ENCODE measurements around the gene RPL29. TPM values are rescaled to one million over a fixed set of nuclear protein-coding genes. Genes with fewer than 3 reads are reported as not detected.

The RPL29 gene
- total RNA-seq, 2 experiments from 2014 or later, result 1,417 to 1,432 TPM

DNA sequence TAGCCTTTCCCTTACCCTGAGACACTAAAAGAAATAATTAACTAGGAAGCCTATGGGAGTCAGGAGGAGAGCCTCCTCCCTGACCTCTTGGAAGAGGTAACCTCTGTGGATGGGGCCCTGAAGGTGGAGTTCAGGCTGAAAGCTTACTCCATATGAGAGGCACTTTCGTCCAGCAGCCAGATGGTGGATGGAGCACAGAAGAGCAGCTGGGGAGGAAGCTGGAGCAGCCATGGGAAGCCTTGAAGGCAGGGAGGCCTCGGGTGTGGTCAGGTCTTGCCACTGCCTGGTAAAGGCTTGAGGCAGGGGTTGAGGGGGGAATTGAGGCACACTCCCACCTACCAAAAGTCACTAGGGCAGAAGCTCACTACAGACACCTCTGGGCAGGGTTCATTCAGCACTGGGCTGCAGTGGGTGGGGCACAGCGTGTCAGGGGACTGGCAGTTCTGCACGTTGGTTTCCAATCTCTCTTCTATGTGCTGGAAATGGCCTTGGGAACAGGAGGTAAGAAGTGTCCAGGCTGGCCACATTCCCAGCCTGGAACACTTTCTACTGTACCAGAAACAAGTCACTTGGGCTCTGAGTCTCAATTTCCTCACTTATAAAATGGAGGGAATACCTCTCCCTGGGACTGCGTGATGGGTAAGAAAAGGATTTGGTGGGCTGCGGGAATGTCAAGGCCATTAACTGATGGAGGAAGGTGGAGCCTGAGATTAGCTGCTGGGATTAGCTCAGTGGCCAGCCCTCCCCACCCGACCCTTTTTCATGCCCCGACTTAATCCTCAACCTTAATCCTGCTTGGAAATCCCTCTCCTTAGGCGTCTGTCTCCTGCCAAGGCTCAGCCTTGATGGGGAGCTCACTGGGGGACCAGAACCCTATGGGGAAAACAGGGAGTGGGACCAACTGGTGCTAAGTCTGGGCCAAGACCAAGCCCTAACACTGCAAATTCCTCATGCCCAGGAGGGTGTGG, 33.8 kb downstream of the RPL29 start:
- ChIA-PET CTCF (interaction anchor here (1.8 kb wide), 1 partner anchor 12 kb away, joined by 7 read pairs; the partner anchor contains the start of gene ABHD14B), POLR2A (no interaction called here)

DNA sequence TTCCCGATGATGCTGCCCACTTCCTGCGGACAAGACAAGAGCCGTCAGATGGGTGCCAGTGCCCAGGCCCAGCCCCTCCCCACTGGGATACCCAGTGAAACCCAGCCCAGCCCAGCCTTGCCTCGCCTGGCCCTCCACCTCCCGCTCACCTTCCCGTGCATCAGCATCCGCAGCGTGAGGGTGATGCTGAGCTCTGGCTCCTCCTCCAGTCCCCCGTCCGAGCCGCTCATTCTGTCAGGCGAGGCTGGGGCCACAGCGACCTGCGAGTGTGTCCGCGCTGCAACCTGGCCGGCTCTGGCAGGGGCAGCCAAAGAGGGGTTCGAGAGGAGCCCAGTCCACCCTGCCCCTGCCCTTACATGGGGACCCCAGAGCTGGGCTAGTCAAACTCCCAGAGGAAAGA, 34.7 kb downstream of the RPL29 start:
- ChIA-PET POLR2A (no interaction called here), CTCF (interaction anchor here (1.8 kb wide), 1 partner anchor 12 kb away, joined by 7 read pairs; the partner anchor contains the start of gene ABHD14B)

DNA sequence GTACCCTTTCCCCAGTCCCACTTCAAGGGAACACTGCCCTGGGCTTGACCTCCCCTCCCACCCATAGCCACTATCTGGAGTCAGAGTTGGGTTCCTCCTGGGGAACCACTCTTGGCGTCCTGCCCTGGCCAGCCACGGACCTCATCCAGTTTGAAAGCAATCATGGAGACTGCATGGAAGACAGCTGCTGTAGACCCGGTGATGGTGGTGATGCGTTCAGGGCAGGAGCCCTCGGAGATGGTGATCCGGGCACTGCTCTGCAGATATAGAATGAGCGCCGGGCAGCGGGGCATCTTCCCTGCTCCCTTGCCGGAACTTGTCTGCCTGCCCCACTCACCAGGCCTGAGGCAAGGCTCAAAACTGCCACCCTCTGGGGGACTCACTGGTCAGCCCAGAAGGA, 35.3 kb downstream of the RPL29 start:
- ChIA-PET CTCF (no interaction called here), POLR2A (no interaction called here)

DNA sequence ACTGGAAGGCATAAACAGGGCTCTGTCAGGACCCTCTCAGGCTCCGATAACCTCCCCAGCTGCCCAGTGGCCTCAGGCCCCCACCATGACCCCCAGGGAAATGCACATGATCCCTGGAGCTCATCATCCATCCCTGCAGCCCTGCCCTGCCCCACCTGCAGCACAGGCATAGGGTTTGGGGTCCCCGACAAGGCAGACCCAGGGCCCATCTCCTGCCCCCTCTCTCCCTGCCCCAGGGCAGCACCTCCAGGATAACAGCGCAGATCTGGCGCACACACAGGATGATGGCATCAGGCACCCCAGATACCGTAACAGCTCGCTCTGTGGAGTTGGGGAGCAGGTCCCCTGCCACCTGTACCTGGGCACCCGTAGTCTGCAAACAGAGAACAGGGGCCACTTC, 36.0 kb downstream of the RPL29 start:
- ChIA-PET CTCF (no interaction called here), POLR2A (no interaction called here)

DNA sequence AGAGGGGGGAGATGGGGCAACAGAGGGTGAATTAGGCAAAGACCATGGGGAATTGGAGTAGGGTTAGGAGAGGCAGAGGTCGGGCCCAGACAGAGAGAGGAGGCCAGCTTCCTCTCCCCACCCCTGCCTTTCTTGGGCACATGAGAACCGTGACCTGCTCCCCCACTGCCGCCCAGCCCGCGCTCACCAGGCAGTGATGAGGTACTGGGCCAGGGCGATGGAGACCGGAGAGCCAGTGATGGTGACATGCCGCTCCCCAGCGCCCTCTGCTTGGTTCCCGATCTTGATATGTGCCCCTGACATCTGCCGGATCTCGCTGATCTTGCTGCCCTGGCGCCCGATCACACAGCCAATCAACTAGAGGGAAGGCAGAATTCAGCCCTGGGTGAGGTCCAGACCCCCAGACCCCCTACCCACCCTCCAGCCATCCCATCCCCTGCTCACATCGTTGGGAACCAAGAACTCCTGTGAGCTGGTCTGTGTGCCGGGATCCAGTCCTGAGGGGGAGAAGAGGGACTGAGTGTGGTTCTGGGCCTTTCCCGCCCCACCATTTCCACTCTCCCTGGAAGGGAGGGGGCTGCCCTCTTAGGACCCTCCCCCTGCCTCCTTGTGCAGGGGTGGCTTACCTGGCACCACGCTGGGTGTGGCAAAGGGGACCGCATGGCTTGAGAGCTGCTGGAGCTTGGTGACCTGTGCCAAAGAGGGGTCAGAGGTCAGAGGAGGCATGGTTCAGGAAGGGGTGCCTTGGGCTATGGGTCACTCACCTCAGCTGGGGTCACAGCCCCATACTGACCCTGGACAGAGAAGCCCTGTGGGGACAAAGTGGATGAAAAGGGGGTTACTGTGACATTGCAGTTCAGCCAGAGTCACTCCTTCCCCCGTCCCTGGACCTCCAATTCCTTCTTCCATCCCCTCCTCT, 36.8 kb downstream of the RPL29 start:
- POLR2A ChIA-PET, result interaction anchor here (0.6 kb wide), 1 partner anchor 1975 kb away, joined by 4 read pairs; no protein-coding TSS in a partner anchor
- CTCF ChIA-PET, result interaction anchor here (1.2 kb wide), 1 partner anchor 11 kb away, joined by 3 read pairs; no protein-coding TSS in a partner anchor

DNA sequence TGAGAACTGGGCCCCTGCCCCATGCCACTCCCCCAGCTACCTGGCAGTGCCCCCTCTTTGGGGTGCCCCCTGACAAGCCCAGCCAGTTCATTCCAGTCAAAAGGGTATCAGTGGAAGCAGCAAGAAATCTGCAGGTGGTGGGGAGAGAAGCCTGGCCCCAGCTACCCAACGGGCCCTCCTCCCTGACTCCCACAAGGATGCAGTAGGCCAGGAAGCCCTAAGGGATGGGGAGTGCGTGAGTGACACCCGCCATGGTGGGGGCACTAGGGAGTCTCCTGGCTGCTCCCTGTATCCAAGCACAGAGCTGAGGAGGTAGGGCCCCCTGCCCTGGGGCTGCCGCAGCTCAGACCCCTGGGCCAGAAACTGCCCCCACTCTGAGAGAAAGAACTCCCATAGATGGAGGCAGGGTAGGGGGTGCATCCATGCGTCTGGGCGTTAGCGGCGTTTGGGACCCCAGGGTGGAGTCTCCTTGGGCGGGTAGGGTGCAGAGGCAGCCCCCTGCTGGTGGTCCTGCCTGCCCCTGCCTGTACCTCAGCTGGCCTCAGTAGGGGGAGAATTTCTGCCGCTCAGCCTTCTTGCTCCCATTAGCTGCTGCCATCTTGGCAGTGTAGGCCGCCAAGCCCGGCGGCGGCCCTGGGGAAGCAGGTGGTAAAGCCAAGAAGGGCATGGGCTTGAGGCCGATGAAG, 38.0 kb downstream of the RPL29 start:
- ChIA-PET POLR2A (interaction anchor here (0.7 kb wide), 1 partner anchor 23 kb away, joined by 3 read pairs; no protein-coding TSS in a partner anchor), CTCF (interaction anchor here (0.6 to 1.2 kb wide), 3 partner anchors 9 to 16 kb away, joined by 3 to 5 read pairs (median 3); partner anchors contain the start of gene RRP9)

DNA sequence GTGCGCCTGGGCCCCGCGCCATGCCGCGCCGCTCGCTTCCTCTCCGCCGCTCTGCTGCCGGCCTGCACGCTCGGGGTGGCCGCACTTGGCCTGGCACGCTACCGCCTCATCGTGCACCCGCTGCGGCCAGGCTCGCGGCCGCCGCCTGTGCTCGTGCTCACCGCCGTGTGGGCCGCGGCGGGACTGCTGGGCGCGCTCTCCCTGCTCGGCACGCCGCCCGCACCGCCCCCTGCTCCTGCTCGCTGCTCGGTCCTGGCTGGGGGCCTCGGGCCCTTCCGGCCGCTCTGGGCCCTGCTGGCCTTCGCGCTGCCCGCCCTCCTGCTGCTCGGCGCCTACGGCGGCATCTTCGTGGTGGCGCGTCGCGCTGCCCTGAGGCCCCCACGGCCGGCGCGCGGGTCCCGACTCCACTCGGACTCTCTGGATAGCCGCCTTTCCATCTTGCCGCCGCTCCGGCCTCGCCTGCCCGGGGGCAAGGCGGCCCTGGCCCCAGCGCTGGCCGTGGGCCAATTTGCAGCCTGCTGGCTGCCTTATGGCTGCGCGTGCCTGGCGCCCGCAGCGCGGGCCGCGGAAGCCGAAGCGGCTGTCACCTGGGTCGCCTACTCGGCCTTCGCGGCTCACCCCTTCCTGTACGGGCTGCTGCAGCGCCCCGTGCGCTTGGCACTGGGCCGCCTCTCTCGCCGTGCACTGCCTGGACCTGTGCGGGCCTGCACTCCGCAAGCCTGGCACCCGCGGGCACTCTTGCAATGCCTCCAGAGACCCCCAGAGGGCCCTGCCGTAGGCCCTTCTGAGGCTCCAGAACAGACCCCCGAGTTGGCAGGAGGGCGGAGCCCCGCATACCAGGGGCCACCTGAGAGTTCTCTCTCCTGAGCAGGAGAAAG, 39.6 kb downstream of the RPL29 start:
- CTCF ChIA-PET, result interaction anchor here (0.6 kb wide), 1 partner anchor 18 kb away, joined by 3 read pairs; the partner anchor contains the start of gene ABHD14B
- POLR2A ChIA-PET, result no interaction called here

DNA sequence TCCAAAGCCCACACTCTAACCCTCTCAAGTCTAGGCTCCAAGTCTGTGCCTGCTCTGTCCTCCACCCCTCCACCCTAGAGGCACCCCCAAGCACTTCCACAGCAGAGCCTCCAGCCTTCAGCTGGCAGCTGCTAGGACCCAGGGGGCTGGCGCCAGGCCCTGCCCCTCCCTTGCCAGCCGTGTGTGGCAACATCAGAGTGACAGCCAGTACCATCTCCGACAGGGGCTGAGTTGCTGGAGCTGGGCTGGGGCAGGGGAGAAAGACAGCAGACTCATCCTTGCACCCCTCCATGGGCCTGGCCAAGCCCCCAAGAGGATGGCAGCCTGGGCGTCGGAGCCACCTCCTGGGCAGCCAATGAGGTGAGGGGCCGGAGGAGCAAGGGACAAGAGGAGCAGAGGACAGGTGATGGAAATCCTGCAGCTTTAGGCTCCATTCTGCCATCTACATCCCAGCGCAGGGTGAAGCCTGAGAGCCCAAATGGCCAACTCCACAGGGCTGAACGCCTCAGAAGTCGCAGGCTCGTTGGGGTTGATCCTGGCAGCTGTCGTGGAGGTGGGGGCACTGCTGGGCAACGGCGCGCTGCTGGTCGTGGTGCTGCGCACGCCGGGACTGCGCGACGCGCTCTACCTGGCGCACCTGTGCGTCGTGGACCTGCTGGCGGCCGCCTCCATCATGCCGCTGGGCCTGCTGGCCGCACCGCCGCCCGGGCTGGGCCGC, 40.4 kb downstream of the RPL29 start, which contains the start of gene GPR62:
Gene GPR62, plus strand, starts transcription at position 207 of the 718 bp plus-strand sequence. Its CDS starts 272 bp downstream, at position 479.
- ChIA-PET POLR2A (interaction anchor here (0.5 kb wide), 1 partner anchor 40 kb away, joined by 3 read pairs; the partner anchor contains the start of gene RPL29), CTCF (interaction anchor here (0.6 to 2.0 kb wide), 5 partner anchors 8 to 464 kb away, joined by 3 to 6 read pairs (median 3); partner anchors contain the start of gene ABHD14A)

DNA sequence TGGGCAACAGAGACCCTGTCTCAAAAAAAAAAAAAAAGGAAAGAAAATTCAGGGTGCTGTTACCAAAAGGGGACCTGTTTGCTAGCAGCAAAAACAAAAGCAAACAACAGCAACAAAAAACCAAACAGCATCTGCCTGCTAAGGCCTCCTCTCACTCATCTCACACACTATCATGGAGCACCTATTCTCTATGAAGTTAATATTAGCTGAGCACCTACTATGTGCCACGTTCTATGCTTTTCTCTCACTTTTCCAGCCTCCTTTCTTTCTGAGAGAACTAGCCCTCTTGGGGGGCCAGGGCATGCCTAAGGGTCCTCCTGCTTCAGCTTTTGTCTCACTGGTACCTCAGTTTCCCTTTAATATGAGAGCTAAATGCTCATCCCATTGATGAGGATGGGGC, 41.0 kb downstream of the RPL29 start:
- ChIA-PET CTCF (interaction anchor here (0.8 to 2.0 kb wide), 5 partner anchors 9 to 28 kb away, joined by 3 to 6 read pairs (median 3); partner anchors contain the start of gene ABHD14A), POLR2A (no interaction called here)

DNA sequence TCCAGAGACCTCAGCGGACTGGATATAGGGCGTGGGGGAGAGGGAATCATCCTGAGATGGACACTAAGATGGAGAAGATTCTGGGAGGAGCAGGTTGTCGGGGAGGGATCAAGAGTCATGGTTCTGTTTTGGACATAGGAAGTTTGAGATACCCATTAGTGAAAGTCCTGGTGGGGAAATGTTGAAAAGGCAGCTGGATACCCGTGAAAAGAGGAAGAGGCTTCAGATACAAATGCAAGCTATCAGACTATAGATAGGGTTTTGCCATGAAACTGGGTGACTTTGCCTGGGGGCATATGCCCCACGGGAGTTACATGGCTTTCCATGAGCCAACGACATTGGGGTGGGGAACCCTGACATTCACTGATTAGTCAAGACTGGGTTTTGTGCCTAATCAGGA, 41.6 kb downstream of the RPL29 start:
- POLR2A ChIA-PET, result no interaction called here
- CTCF ChIA-PET, result interaction anchor here (1.2 to 2.0 kb wide), 4 partner anchors 10 to 29 kb away, joined by 3 to 6 read pairs (median 4); partner anchors contain the start of gene PARP3

DNA sequence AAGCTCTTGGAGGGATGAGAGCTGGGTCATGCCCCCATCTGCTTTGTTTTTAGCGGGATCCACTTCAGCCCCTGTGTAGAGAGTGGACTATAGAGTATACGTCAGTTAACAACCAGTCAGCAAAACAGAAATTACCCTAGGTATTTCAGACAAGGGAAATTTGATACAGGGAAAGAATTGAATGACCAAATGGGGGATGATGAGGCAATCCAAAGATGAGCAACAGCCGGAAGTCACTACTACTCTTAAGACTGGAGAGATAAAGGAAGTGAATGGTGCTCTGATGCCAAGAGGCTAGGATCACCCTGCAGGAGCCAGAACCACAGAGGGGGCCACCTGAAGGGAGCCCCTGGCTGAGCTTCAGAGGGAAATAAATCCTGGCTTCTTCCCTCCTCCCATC, 42.2 kb downstream of the RPL29 start:
- CTCF ChIA-PET, result interaction anchor here (1.2 to 2.0 kb wide), 3 partner anchors 10 to 29 kb away, joined by 3 to 6 read pairs (median 5); partner anchors contain the start of gene PARP3
- POLR2A ChIA-PET, result interaction anchor here (0.7 kb wide), 1 partner anchor 74 kb away, joined by 4 read pairs; no protein-coding TSS in a partner anchor

DNA sequence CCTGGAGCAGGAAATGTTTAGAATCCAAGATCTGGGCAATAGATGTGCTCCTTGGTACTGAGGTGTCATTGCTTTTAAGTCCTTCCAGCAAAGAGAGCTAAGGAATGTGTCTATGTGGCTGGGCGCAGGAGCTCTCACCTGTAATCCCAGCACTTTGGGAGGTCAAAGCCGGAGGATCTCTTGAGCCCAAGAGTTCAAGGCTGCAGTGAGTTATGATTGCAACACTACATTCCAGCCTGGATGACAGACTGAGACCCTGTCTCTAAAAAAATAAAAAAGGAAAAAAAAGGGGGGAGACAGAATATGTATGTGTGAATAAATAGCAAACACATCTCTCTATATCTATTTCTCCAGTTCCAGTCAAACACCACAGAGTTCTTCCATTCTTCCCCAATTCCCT, 44.8 kb downstream of the RPL29 start:
- ChIA-PET CTCF (interaction anchor here (1.9 kb wide), 1 partner anchor 9 kb away, joined by 5 read pairs; the partner anchor contains the start of genes PARP3 and RRP9), POLR2A (no interaction called here)

DNA sequence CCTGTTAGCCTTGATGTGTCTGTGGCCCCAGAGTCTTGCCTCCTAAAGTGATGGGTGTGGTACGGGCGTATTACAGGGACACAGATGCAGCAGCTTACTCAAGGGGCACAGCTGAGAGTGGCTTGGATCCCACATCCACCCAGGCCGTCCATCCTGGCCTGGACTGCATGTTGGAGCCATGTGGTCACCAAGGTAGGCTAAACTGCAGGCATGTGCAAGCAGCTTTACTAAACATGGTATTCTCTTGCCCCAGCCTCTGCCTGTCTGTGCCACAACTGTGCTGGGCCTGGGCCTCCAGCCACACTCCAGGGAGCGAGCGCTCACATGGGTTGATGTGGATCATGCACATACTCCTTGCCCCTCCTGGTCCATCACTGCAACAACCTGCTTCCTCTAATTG, 46.6 kb downstream of the RPL29 start:
- CTCF ChIA-PET, result interaction anchor here (0.8 kb wide), 1 partner anchor 8 kb away, joined by 3 read pairs; no protein-coding TSS in a partner anchor
- POLR2A ChIA-PET, result no interaction called here

DNA sequence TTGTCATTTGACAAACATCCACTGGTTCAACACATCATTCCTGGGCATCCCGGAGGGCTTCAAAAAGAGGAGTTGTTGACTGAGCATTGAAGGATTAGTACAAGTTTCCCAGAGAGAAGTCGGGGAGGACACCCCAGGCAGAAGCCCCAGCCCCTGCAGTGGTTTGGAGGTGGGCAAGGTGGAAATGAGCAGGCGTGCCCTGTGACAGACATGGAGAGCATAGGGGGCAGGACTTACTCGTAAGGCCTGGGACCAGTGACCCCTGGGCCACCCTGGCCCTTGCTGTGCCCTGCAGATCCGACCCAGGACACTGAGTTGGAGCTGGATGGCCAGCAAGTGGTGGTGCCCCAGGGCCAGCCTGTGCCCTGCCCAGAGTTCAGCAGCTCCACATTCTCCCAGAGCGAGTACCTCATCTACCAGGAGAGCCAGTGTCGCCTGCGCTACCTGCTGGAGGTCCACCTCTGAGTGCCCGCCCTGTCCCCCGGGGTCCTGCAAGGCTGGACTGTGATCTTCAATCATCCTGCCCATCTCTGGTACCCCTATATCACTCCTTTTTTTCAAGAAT, 47.6 kb downstream of the RPL29 start:
- CTCF ChIA-PET, result interaction anchor here (0.8 kb wide), 1 partner anchor 9 kb away, joined by 3 read pairs; no protein-coding TSS in a partner anchor

DNA sequence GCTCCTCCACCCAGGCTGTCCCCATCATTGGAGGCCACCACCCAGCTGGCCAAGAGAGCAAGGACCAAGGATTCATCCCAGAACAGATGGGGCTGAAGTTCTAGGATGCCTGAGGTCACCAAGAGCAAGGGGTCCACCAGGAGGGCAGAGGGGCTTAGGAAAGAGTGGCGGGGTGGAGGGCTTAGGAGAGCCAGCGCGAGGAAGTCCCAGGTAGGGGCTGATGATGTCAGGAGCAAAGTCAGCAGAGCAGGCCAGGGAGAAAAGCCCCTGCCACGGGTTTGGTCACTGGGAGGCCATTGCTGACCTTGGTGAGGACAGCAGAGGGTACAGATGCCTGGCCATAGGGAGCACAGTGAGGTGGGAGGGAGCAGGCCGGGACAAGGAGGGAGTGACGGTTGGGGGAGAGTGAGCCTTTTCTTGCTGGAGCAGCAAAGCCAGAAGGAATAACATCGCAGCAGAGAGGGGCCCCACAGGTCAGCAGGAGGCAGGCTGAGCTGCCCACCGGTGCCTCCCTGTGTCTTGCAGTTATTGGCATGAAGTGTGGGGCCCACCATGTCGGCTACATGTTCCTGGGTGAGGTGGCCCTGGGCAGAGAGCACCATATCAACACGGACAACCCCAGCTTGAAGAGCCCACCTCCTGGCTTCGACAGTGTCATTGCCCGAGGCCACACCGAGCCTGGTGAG, 48.3 kb downstream of the RPL29 start:
- ChIA-PET CTCF (no interaction called here), POLR2A (no interaction called here)

More for the DNA sequence above, 47.6 kb downstream of the RPL29 start:
- POLR2A ChIA-PET, result no interaction called here

DNA sequence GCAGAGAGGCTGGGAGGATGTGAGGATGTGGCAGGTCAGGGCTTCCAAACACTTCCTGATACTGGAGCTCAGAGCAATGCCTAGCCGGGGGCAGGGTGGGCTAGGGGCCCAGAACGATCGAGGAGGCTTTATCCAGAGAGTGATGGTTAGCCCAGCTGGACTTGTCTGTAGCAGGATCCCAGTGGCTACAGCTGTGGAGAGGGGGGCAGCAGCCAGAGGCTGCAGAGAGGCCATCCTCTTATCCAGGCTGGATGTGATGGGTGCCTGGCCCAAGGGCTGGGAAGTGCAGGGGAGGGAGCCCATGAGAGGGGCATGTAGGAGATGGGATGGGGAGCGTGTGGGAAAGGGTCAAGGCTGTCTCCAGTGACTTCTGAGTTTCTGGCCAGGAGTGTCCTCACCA, 48.9 kb downstream of the RPL29 start:
- ChIA-PET POLR2A (no interaction called here), CTCF (no interaction called here)
